Esophagus squamous epithelium (tissue), 4 donors: ENCODE data around the gene GNB3.

Source experiments
- POLR2A ChIP-seq, 4 donors: fragments of 450-650 bp; IDR thresholded peaks; one replicate each; pipeline ENCODE4 v1.6.1; 2017; ENCODE audit warnings: antibody characterized with exemption in 4 of 4, mild to moderate bottlenecking in 4 of 4, moderate library complexity in 3 of 4
- TF ChIP-seq, protein P1 (sequence below), 6 experiments: fragments of 450-650 bp in 4 of 6; fragments of 200-600 bp in 2 of 6; sonication (generic) in 2 of 6; IDR thresholded peaks; one replicate each; pipeline ENCODE4 v1.5.1; 2016 to 2019; ENCODE audit warnings: antibody characterized with exemption in 6 of 6, mild to moderate bottlenecking in 4 of 6, moderate library complexity in 4 of 6

DNA sequence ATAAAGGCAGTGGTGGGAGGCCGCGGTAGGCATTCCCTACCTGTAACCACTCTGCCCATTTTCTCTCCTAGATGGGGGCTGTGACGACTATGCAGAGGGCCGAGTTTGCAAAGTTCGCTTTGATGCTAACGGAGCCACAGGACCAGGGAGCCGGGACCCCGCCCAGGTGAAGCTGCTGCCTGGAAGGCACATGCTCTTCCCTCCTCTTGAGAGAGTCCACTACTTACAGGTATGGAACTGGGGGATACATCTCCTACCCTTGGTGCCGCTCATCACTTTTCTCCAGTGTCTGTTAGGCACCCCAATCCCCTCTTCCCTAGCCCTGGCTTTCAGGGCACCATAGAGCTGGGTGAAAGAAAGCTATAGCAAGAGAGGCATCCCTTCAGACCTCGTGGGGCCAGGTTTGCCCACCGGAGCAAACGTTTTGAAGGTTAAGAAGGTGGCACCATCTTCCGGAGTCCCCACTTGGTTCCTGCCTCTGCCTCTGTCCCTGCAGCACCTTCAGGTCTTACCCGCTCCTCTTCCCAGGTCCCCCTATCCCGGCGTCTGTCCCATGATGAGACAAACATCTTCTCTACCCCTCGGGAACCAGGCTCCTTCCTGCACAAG lies 14.5 kb upstream of the GNB3 start:
- TF ChIP-seq, protein P1, sequence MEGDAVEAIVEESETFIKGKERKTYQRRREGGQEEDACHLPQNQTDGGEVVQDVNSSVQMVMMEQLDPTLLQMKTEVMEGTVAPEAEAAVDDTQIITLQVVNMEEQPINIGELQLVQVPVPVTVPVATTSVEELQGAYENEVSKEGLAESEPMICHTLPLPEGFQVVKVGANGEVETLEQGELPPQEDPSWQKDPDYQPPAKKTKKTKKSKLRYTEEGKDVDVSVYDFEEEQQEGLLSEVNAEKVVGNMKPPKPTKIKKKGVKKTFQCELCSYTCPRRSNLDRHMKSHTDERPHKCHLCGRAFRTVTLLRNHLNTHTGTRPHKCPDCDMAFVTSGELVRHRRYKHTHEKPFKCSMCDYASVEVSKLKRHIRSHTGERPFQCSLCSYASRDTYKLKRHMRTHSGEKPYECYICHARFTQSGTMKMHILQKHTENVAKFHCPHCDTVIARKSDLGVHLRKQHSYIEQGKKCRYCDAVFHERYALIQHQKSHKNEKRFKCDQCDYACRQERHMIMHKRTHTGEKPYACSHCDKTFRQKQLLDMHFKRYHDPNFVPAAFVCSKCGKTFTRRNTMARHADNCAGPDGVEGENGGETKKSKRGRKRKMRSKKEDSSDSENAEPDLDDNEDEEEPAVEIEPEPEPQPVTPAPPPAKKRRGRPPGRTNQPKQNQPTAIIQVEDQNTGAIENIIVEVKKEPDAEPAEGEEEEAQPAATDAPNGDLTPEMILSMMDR (IDR thresholded peaks at IDR 0.05): no peak
- TF ChIP-seq POLR2A (IDR thresholded peaks at IDR 0.05): no peak
